Skin epidermis (tissue), 12 donors: Measurements from ENCODE around the gene SFXN4.
A peak's percentile ranks its signal among the peaks of the same experiment; 100 is the strongest.

Experiments
- H3K27ac ChIP-seq, 21 experiments: fragments of 200-600 bp; sonication (generic) in 11 of 21; one replicate each; pipeline ENCODE4 v1.5.0; 2020; ENCODE audit warnings: mild to moderate bottlenecking in 3 of 21, inconsistent platforms in 2 of 21, moderate library complexity in 2 of 21
- H3K4me3 ChIP-seq, 7 experiments: fragments of 200-600 bp; sonication (generic) in 2 of 7; one replicate each; pipeline ENCODE4 v1.5.0; 2020; ENCODE audit warnings: inconsistent platforms in 2 of 7, mild to moderate bottlenecking in 2 of 7, moderate library complexity in 1 of 7

The SFXN4 gene

GRCh38 chr10:119165171-119166117 is at the start of gene SFXN4:
TSS of gene SFXN4 (minus strand) at chr10:119165714. CDS start at chr10:119165647, 67 bp downstream.
- Histone ChIP-seq H3K4me3 (peak within 1 kb of the TSS; percentile 58 to 88 (median 77)), H3K27ac (peak within 1 kb of the TSS; percentile 53 to 96 (median 88))

- no peak overlapping the region for H3K4me3 ChIP-seq
- peak overlapping the region in 15 of 21 experiments; percentile 22 to 78 (median 52) for H3K27ac ChIP-seq
Measured at GRCh38 chr10:119211625-119212441, 46.3 kb upstream of the SFXN4 start.

- H3K4me3 ChIP-seq: no peak overlapping the region
- H3K27ac ChIP-seq: peak overlapping the region in 11 of 21 experiments; percentile 26 to 78 (median 56)
Measured at GRCh38 chr10:119211176-119211575, 45.7 kb upstream of the SFXN4 start.

- no peak overlapping the region for H3K4me3 ChIP-seq
Measured at GRCh38 chr10:119210633-119211032, 45.1 kb upstream of the SFXN4 start.

GRCh38 chr10:119209736-119210355 is 44.3 kb upstream of the SFXN4 start:
- H3K27ac ChIP-seq: peak overlapping the region in 8 of 21 experiments; percentile 5 to 98 (median 64)
- peak overlapping the region in 3 of 7 experiments; percentile 57 to 95 (median 83) for H3K4me3 ChIP-seq

More at GRCh38 chr10:119210633-119211032, 45.1 kb upstream of the SFXN4 start:
- peak overlapping the region in 3 of 21 experiments; percentile 16 to 74 (median 71) for H3K27ac ChIP-seq

GRCh38 chr10:119209035-119209735 is 43.7 kb upstream of the SFXN4 start:
- peak overlapping the region in 14 of 21 experiments; percentile 5 to 99 (median 86) for H3K27ac ChIP-seq
- H3K4me3 ChIP-seq: peak overlapping the region; percentile 17 to 95 (median 74)

GRCh38 chr10:119208553-119208940 is 43.0 kb upstream of the SFXN4 start:
- Histone ChIP-seq H3K27ac (peak overlapping the region in 18 of 21 experiments; percentile 65 to 99 (median 92)), H3K4me3 (peak overlapping the region; percentile 57 to 95 (median 74))

- H3K4me3 ChIP-seq: peak overlapping the region; percentile 57 to 95 (median 74)
- peak overlapping the region in 20 of 21 experiments; percentile 65 to 99 (median 92) for H3K27ac ChIP-seq
Measured at GRCh38 chr10:119207713-119208552, 42.4 kb upstream of the SFXN4 start.

GRCh38 chr10:119207366-119207666 is 41.8 kb upstream of the SFXN4 start, which contains the start of gene GRK5:
TSS of gene GRK5 (plus strand) at chr10:119207571. CDS start at chr10:119207918, 347 bp downstream.
- Histone ChIP-seq H3K27ac (peak within 1 kb of the TSS; percentile 88 to 99 (median 97)), H3K4me3 (peak within 1 kb of the TSS; percentile 57 to 95 (median 74))

- Histone ChIP-seq H3K4me3 (peak overlapping the region; percentile 57 to 95 (median 74)), H3K27ac (peak overlapping the region; percentile 88 to 99 (median 97))
Measured at GRCh38 chr10:119206603-119207365, 41.3 kb upstream of the SFXN4 start.

- peak overlapping the region; percentile 57 to 95 (median 74) for H3K4me3 ChIP-seq
- peak overlapping the region in 20 of 21 experiments; percentile 88 to 99 (median 96) for H3K27ac ChIP-seq
Measured at GRCh38 chr10:119205894-119206602, 40.5 kb upstream of the SFXN4 start.

- Histone ChIP-seq H3K4me3 (no peak overlapping the region), H3K27ac (peak overlapping the region in 1 of 21 experiments; percentile 25)
Measured at GRCh38 chr10:119203006-119203405, 37.5 kb upstream of the SFXN4 start.

GRCh38 chr10:119201233-119201632 is 35.7 kb upstream of the SFXN4 start:
- H3K4me3 ChIP-seq: no peak overlapping the region
- no peak overlapping the region for H3K27ac ChIP-seq

- H3K27ac ChIP-seq: no peak overlapping the region
- H3K4me3 ChIP-seq: no peak overlapping the region
Measured at GRCh38 chr10:119199231-119199992, 33.9 kb upstream of the SFXN4 start.

GRCh38 chr10:119198438-119198837 is 32.9 kb upstream of the SFXN4 start:
- Histone ChIP-seq H3K27ac (peak overlapping the region in 5 of 21 experiments; percentile 34 to 52 (median 41)), H3K4me3 (no peak overlapping the region)

GRCh38 chr10:119197921-119198320 is 32.4 kb upstream of the SFXN4 start:
- peak overlapping the region in 8 of 21 experiments; percentile 34 to 52 (median 42) for H3K27ac ChIP-seq
- no peak overlapping the region for H3K4me3 ChIP-seq
